Esophagus squamous epithelium (tissue), 4 donors: Measurements from ENCODE around the gene KIF26B.

Experiments
- CTCF ChIP-seq, 6 experiments: fragments of 450-650 bp in 4 of 6; fragments of 200-600 bp in 2 of 6; sonication (generic) in 2 of 6; IDR thresholded peaks; one replicate each; pipeline ENCODE4 v1.5.1; 2016 to 2019; ENCODE audit warnings: antibody characterized with exemption in 6 of 6, mild to moderate bottlenecking in 4 of 6, moderate library complexity in 4 of 6
- POLR2A ChIP-seq, 4 donors: fragments of 450-650 bp; IDR thresholded peaks; one replicate each; pipeline ENCODE4 v1.6.1; 2017; ENCODE audit warnings: antibody characterized with exemption in 4 of 4, mild to moderate bottlenecking in 4 of 4, moderate library complexity in 3 of 4

- no peak for TF ChIP-seq CTCF (IDR thresholded peaks at IDR 0.05)
- TF ChIP-seq POLR2A (IDR thresholded peaks at IDR 0.05) = no peak
These were observed 428.3 kb downstream of the KIF26B start for GRCh38 chr1:245583081-245583480.
